Muscle of leg (tissue), 11 donors: Measurements from ENCODE around the gene ANK3. TPM values are rescaled to one million over a fixed set of nuclear protein-coding genes. Genes with fewer than 3 reads are reported as not detected.

Source experiments
- DNase-seq: peaks from one replicate; pipeline ENCODE4 v3.0.0; 2013
- H3K27ac ChIP-seq: one replicate; pipeline ENCODE4 v1.5.1; 2013; ENCODE audit warnings: mild to moderate bottlenecking, low read length, control low read depth
- H3K27me3 ChIP-seq: one replicate; pipeline ENCODE4 v1.6.1; 2013; ENCODE audit warnings: low read length; ENCODE audit not compliant: control insufficient read depth, insufficient read depth
- H3K36me3 ChIP-seq: one replicate; pipeline ENCODE4 v1.6.1; 2013; ENCODE audit warnings: low read length; ENCODE audit not compliant: control insufficient read depth, insufficient read depth
- H3K4me1 ChIP-seq: one replicate; pipeline ENCODE4 v1.6.1; 2013; ENCODE audit warnings: low read length; ENCODE audit not compliant: control insufficient read depth, insufficient read depth
- H3K4me3 ChIP-seq: one replicate; pipeline ENCODE4 v1.5.1; 2013; ENCODE audit warnings: low read length, control low read depth
- H3K9me3 ChIP-seq: replicated peaks from 2 replicates; pipeline ENCODE4 v1.6.1; 2013; ENCODE audit warnings: low read depth, low read length; ENCODE audit not compliant: control insufficient read depth
- WGBS: methylation state at CpG from one replicate; pipeline ENCODE4 v1.1.5; 2013; ENCODE audit warnings: missing lambda C conversion rate; ENCODE audit not compliant: insufficient coverage; 5-methylcytosine and 5-hydroxymethylcytosine counted together
- polyA plus RNA-seq, 8 donors: library from polyadenylated mRNA; unstranded; fragments of 120-200 nt; gene quantifications; one replicate each; pipeline versions ENCODE4 v1.2.1 to v1.2.3, GENCODE V29; 2013; ENCODE audit warnings: inconsistent platforms in 1 of 8, low replicate concordance in 1 of 8; ENCODE audit not compliant: insufficient read length in 8 of 8, insufficient read depth in 1 of 8
- total RNA-seq: library from RNA; stranded (reverse); fragments of 120-200 nt; gene quantifications from one replicate; pipeline ENCODE4 v1.2.4, GENCODE V29; 2013

ANK3 gene
- total and polyA plus RNA-seq, 9 donors, result 64.0 to 158 (median 90.8) TPM

DNA sequence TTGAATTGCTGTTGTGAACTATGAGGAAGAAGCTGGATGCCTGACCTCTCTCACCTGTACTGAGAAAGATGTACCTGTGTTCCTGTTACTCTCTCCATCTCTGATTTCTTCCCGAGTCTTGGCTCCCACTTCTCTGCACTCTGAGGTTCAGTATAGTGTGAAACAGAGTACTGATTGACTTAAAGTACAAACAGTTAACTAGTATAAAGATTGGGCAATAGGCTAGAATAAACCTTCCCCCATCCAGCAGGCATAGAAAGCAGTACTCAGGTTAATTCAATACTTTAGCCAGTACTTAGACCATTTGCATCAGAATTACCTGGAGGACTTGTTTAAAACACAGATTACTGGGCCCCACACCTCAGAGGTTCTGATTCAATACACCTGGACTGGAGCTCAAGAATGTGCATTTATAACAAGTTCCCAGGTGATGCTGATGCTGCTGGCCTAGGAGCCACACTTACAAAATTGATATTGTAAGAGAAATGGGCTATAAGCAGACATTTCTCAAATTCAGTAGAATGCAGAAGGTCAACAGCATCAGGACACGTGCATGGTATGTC is 51.6 kb downstream of the ANK3 start:
- no peaks in the 10 kb centered on the region for H3K9me3 ChIP-seq
- H3K27ac ChIP-seq, result no peak overlapping the region
- DNase-seq, result no peak
- H3K27me3 ChIP-seq, result no peaks in the 10 kb centered on the region
- no peaks in the 10 kb centered on the region for H3K36me3 ChIP-seq
- WGBS, result no CpG with 5 or more reads among the region's 2 CpGs
- no peaks in the 10 kb centered on the region for H3K4me1 ChIP-seq
- H3K4me3 ChIP-seq, result no peak overlapping the region

DNA sequence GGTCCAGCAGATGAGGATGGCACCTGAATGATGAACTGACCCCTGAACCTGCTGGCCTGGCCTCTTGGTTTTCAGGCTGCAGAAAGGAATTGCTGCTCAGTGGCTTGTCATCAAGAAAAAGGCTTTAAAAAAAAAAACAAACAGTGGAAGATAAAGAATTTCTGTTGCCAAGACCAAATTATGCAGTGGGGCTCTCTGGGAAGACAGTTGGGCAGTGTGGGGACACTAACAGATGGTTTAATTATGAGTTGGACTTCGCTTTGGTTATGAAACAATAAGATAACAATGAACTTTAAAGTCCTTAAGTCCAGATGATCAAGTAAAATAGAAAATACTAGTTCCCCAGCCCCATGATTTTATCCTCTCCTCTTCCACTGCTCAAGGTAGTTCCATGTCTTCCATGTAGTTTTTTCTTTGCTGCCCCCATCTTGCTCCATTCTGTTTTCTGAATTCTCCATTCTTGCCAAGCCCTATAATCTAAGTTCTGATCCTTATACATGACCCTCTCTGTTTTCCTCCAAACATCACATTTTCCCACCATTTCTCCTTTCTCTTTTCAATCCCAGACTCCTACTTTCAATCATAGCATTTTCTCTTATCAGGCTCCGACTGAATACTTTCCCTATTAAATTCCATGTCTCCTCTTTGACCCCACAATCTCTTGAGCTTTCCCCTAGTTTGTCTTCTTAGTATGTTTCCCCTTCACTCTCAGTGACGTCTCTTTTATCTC is 52.6 kb downstream of the ANK3 start:
- no peak overlapping the region for H3K27ac ChIP-seq
- no peaks in the 10 kb centered on the region for H3K4me1 ChIP-seq
- H3K27me3 ChIP-seq, result no peaks in the 10 kb centered on the region
- no peak overlapping the region for H3K4me3 ChIP-seq
- WGBS, result 83% methylated on average over 1 of the region's 3 CpGs
- H3K36me3 ChIP-seq, result no peaks in the 10 kb centered on the region
- no peak for DNase-seq
- H3K9me3 ChIP-seq, result no peaks in the 10 kb centered on the region

DNA sequence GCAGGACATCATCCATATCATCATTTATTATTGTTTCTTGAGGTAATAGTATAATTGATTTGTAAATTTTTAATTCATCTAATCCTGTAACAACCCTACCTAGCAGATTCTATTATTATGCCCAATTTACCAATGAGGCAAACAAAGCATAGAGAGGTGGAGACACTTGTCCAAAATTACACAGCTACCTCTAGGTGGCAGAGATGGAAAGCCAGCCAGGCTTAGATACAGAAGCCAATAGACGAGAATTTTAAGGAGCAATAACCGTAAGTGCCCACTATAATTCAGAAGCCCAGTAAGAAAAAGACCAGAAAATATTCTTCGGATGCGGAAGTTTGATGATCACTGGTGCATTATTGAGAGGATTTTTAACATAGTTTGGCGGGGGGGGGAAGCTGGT is 54.0 kb downstream of the ANK3 start:
- Histone ChIP-seq H3K4me3 (no peak overlapping the region), H3K4me1 (no peaks in the 10 kb centered on the region), H3K9me3 (no peaks in the 10 kb centered on the region), H3K36me3 (no peaks in the 10 kb centered on the region), H3K27me3 (no peaks in the 10 kb centered on the region), H3K27ac (no peak overlapping the region)
- no peak for DNase-seq
- WGBS, result 92% methylated on average over 5 of the region's 5 CpGs

DNA sequence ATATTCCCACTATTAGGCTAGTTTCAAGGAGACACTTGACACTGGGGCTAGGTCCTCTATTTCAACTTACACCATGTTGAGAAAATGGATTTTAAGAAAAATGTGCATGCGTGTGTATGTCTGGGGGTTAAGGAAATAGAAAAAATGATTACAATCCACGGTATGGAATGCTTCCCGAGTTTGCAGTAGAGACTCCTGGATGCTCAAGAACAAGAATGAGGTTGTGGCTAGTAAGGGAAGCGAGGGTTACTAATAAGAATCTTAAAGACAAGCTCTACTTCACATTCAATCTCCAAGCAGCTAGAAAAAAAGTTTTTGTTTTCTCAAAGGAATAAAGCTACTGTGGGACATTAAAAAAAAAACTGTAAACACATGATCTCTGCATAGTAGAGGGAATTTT is 54.7 kb downstream of the ANK3 start:
- no peaks in the 10 kb centered on the region for H3K36me3 ChIP-seq
- no peak for DNase-seq
- no peaks in the 10 kb centered on the region for H3K4me1 ChIP-seq
- WGBS, result 25% methylated on average over 2 of the region's 4 CpGs
- H3K4me3 ChIP-seq, result no peak overlapping the region
- H3K9me3 ChIP-seq, result no peaks in the 10 kb centered on the region
- no peaks in the 10 kb centered on the region for H3K27me3 ChIP-seq
- H3K27ac ChIP-seq, result no peak overlapping the region

DNA sequence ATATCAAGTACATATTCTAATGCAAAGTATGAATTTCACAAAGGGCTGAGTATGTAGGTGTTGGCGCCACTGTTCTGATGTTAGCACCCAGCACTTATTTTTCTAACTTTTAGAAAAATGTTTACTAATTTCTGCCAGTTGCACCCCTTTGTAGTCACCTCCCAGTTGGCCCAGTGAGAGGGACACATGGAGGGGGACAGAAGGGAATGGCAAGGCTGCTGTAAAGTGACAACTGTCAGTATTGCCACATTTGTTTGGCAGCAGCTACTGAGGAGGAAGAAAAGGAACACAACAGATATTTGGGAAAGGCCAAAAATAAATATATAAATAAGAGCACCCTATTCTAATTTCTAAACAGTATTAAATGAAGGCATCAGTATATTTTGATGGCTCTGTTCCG is 57.3 kb downstream of the ANK3 start:
- no peaks in the 10 kb centered on the region for H3K4me1 ChIP-seq
- WGBS, result no CpG with 5 or more reads among the region's 2 CpGs
- H3K27me3 ChIP-seq, result no peaks in the 10 kb centered on the region
- no peaks in the 10 kb centered on the region for H3K9me3 ChIP-seq
- no peaks in the 10 kb centered on the region for H3K36me3 ChIP-seq
- DNase-seq, result no peak
- H3K27ac ChIP-seq, result no peak overlapping the region
- H3K4me3 ChIP-seq, result no peak overlapping the region

DNA sequence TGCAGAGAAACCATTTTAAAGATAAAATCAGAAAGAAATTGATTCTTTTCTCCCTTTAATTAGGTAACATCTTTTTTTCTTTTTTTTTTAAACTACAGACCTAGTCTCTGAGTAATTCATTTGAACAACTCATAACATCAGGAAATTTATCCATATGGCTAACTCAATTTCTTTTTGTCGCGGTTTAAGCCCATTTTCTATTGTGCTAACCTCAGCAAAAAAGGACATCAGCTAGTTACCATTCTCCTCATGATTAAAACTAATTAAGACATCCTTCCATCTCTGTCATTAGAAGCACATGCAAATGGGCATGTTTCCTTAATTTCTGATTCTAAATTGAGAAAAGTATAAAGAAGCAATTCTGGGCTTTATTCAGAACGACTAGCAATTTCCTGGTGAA is 57.8 kb downstream of the ANK3 start:
- DNase-seq, result no peak
- no peaks in the 10 kb centered on the region for H3K27me3 ChIP-seq
- no peak overlapping the region for H3K4me3 ChIP-seq
- no peaks in the 10 kb centered on the region for H3K9me3 ChIP-seq
- no peaks in the 10 kb centered on the region for H3K36me3 ChIP-seq
- no peaks in the 10 kb centered on the region for H3K4me1 ChIP-seq
- no peak overlapping the region for H3K27ac ChIP-seq
- 100% methylated on average over 1 of the region's 3 CpGs for WGBS

DNA sequence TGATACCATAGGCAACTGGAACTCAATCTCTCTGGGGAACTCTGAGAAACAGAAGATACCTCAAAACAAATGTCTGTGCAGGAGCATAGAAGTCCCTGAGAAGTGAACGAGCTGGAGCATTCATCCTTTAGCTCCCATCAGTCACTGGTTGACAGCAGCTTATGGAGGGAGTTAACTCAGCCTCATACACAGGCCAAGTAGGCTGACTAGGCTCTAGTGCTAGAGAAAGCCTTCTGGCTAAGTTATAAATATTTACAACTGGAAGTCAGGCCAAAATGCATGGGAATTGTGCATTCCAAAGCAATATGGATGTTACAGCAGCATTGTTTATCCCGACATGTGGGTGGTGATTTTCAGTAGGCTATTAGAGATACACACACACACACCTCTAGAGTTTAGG is 66.5 kb downstream of the ANK3 start:
- no peak for DNase-seq
- H3K9me3 ChIP-seq, result no peaks in the 10 kb centered on the region
- no peak overlapping the region for H3K4me3 ChIP-seq
- WGBS, result no CpG with 5 or more reads among the region's 2 CpGs
- no peak overlapping the region for H3K27ac ChIP-seq
- H3K4me1 ChIP-seq, result no peaks in the 10 kb centered on the region
- H3K27me3 ChIP-seq, result no peaks in the 10 kb centered on the region
- no peaks in the 10 kb centered on the region for H3K36me3 ChIP-seq

GRCh38 chr10:60320666-60321065 is 69.0 kb downstream of the ANK3 start:
- no peaks in the 10 kb centered on the region for H3K4me1 ChIP-seq
- H3K36me3 ChIP-seq, result no peaks in the 10 kb centered on the region
- no peak overlapping the region for H3K27ac ChIP-seq
- no peaks in the 10 kb centered on the region for H3K27me3 ChIP-seq
- H3K4me3 ChIP-seq, result no peak overlapping the region
- no peak for DNase-seq
- no CpG with 5 or more reads among the region's 1 CpG for WGBS
- H3K9me3 ChIP-seq, result no peaks in the 10 kb centered on the region

GRCh38 chr10:60316029-60316428 is 73.6 kb downstream of the ANK3 start:
- no peak overlapping the region for H3K27ac ChIP-seq
- no peaks in the 10 kb centered on the region for H3K27me3 ChIP-seq
- no peak for DNase-seq
- WGBS, result no CpG with 5 or more reads among the region's 1 CpG
- no peaks in the 10 kb centered on the region for H3K4me1 ChIP-seq
- H3K4me3 ChIP-seq, result no peak overlapping the region
- no peaks in the 10 kb centered on the region for H3K9me3 ChIP-seq
- H3K36me3 ChIP-seq, result no peaks in the 10 kb centered on the region

DNA sequence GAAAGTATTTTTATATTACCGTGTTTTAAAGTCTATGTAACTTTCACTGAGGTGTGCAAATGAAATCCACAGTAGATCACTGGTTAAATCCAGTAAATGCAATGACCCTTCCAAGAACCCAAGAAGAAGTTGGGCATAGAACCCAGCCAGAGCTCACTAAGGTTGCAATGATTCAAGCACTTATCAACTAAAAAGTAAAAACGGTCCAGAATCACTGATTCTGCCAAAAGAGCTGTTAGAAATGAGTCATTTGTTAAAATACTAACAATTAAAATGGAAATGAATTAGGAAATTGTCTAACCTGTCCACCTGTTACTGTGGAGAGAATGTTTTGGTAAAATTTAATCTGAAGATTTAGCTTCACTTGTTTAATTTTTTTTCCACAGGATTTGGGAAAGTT is 74.4 kb downstream of the ANK3 start:
- no peaks in the 10 kb centered on the region for H3K9me3 ChIP-seq
- no peaks in the 10 kb centered on the region for H3K4me1 ChIP-seq
- H3K27me3 ChIP-seq, result no peaks in the 10 kb centered on the region
- no CpG with 5 or more reads among the region's 2 CpGs for WGBS
- H3K4me3 ChIP-seq, result no peak overlapping the region
- no peaks in the 10 kb centered on the region for H3K36me3 ChIP-seq
- H3K27ac ChIP-seq, result no peak overlapping the region
- no peak for DNase-seq
